GM12878 (cell line): ENCODE results near the gene GRIK2.

Experiments
- KDM1A ChIP-seq: fragments of 200-600 bp; sonication (generic); IDR thresholded peaks from 2 replicates; pipeline ENCODE4 v1.6.1; 2016; ENCODE audit warnings: borderline replicate concordance
- MEF2B ChIP-seq: fragments of 450-650 bp; IDR thresholded peaks from 2 replicates; pipeline ENCODE4 v1.6.1; 2018; ENCODE audit warnings: mild to moderate bottlenecking, moderate library complexity; ENCODE audit not compliant: partially characterized antibody, poor library complexity, severe bottlenecking
- POLR2AphosphoS5 ChIP-seq: IDR thresholded peaks from 2 replicates; pipeline ENCODE4 v1.6.1; 2011; ENCODE audit warnings: mild to moderate bottlenecking, low read length, inconsistent platforms
- ZNF274 ChIP-seq: IDR thresholded peaks from one replicate; pipeline ENCODE4 v1.8.0; 2011; ENCODE audit not compliant: insufficient read length, insufficient read depth
- TF ChIP-seq, protein P1 (sequence below), 3 experiments: IDR thresholded peaks in 2 of 3; conservative IDR thresholded peaks in 1 of 3; 2 replicates each; pipeline ENCODE4 v1.5.1; 2011; ENCODE audit warnings: low read depth in 3 of 3, low read length in 3 of 3, mild to moderate bottlenecking in 3 of 3, control low read depth in 2 of 3, moderate library complexity in 2 of 3, inconsistent platforms in 1 of 3, mixed read lengths in 1 of 3; ENCODE audit not compliant: control insufficient read depth in 2 of 3, insufficient read depth in 1 of 3; ENCODE audit errors: extremely low read depth in 1 of 3
- TF ChIP-seq, protein P2 (sequence below): IDR thresholded peaks from 2 replicates; pipeline ENCODE4 v1.6.1; 2011; ENCODE audit warnings: low read depth, mild to moderate bottlenecking, low read length, moderate library complexity, borderline replicate concordance; ENCODE audit errors: extremely low read depth
- TF ChIP-seq, protein P3 (sequence below): IDR thresholded peaks from 2 replicates; pipeline ENCODE4 v1.6.1; 2011; ENCODE audit warnings: low read depth, low read length, improper control_type of control experiment, borderline replicate concordance

DNA sequence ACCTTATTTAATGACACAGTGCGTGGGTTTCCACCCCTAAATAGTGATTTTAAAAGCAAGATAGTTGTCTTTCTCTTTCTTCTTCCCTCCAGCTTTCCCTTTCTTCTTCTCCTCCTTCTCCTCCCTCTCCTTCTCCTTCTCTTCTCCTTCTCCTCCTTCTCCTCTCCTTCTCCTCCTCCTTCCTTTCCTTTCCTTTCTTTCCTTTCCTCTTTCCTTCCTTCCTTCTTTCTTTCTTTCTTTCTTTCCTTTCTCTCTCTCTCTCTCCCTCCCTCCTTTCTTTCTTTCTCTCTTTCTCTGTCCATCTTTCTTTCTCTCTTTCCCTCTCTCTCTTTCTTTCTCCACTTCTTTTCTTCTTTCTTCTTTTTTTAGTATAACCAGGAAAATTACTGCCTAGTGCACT lies 670.6 kb downstream of the GRIK2 start:
- TF ChIP-seq, protein P1, sequence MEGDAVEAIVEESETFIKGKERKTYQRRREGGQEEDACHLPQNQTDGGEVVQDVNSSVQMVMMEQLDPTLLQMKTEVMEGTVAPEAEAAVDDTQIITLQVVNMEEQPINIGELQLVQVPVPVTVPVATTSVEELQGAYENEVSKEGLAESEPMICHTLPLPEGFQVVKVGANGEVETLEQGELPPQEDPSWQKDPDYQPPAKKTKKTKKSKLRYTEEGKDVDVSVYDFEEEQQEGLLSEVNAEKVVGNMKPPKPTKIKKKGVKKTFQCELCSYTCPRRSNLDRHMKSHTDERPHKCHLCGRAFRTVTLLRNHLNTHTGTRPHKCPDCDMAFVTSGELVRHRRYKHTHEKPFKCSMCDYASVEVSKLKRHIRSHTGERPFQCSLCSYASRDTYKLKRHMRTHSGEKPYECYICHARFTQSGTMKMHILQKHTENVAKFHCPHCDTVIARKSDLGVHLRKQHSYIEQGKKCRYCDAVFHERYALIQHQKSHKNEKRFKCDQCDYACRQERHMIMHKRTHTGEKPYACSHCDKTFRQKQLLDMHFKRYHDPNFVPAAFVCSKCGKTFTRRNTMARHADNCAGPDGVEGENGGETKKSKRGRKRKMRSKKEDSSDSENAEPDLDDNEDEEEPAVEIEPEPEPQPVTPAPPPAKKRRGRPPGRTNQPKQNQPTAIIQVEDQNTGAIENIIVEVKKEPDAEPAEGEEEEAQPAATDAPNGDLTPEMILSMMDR (IDR thresholded peaks at IDR 0.05 in 2 of 3, conservative IDR thresholded peaks at IDR 0.05 in 1 of 3; ENCODE audit: control insufficient read depth in 2 of 3, extremely low read depth in 1 of 3, insufficient read depth in 1 of 3, low read depth in 3 of 3, low read length in 3 of 3), result no peak
- TF ChIP-seq MEF2B (no peak), POLR2AphosphoS5 (no peak), ZNF274 (no peak), KDM1A (no peak)
- TF ChIP-seq, protein P2, sequence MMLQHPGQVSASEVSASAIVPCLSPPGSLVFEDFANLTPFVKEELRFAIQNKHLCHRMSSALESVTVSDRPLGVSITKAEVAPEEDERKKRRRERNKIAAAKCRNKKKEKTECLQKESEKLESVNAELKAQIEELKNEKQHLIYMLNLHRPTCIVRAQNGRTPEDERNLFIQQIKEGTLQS, result no peak
- TF ChIP-seq, protein P3, sequence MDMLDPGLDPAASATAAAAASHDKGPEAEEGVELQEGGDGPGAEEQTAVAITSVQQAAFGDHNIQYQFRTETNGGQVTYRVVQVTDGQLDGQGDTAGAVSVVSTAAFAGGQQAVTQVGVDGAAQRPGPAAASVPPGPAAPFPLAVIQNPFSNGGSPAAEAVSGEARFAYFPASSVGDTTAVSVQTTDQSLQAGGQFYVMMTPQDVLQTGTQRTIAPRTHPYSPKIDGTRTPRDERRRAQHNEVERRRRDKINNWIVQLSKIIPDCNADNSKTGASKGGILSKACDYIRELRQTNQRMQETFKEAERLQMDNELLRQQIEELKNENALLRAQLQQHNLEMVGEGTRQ, result no peak
